Measurements from ENCODE around the gene ESPNL. TPM values are rescaled to one million over a fixed set of nuclear protein-coding genes. Genes with fewer than 3 reads are reported as not detected.
"Not testable (repeated sequence)": the region's sequence is repeated elsewhere in the genome, so short reads cannot be mapped to it uniquely, and the experiment has no call there.

The ESPNL gene
- total and polyA plus RNA-seq, 2 donors: 0.23 to 3.5 TPM

DNA sequence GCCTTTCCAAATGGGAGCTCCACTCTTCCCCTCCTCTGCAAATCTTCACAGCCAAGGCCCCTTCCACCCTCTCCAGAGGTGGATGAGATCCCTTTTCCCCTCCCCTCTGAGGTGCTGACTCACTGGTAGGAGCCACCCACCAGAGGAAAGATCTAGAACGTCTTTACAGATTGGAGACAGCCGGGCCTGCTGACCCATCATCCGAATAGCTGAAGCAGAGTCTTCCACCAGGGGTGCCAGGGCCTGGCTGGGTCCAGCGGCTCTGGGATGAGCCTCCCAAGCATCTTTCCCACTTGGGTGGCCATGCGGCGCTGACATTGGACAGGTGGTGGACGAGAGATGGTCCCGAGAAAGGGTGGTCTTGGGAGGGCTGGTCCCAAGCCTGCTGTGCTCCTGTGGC is 67.6 kb downstream of the ESPNL start:
- Histone ChIP-seq H3K36me3 (ENCODE audit: insufficient read depth) (peaks cover 4% of the 10 kb centered on the region), H3K4me1 (ENCODE audit: insufficient read depth) (no peaks in the 10 kb centered on the region), H3K4me3 (ENCODE audit: low read depth, low read length) (no peak overlapping the region), H3K27ac (ENCODE audit: low read depth) (no peak overlapping the region)
- 80% methylated on average over 8 of the region's 8 CpGs for WGBS
- no peak for DNase-seq (ENCODE audit: extremely low spot score)

GRCh38 chr2:238168196-238169047 is 68.3 kb downstream of the ESPNL start:
- Histone ChIP-seq H3K4me1 (ENCODE audit: insufficient read depth) (no peaks in the 10 kb centered on the region), H3K36me3 (ENCODE audit: insufficient read depth) (peaks cover 4% of the 10 kb centered on the region), H3K4me3 (ENCODE audit: low read depth, low read length) (no peak overlapping the region), H3K27ac (ENCODE audit: low read depth) (no peak overlapping the region)
- WGBS: 83% methylated on average over 13 of the region's 13 CpGs
- DNase-seq (ENCODE audit: extremely low spot score): no peak

GRCh38 chr2:238169048-238169707 is 69.0 kb downstream of the ESPNL start:
- Histone ChIP-seq H3K4me3 (ENCODE audit: low read depth, low read length) (no peak overlapping the region), H3K27ac (ENCODE audit: low read depth) (no peak overlapping the region), H3K4me1 (ENCODE audit: insufficient read depth) (no peaks in the 10 kb centered on the region), H3K36me3 (ENCODE audit: insufficient read depth) (peaks cover 4% of the 10 kb centered on the region)
- DNase-seq (ENCODE audit: extremely low spot score): no peak
- WGBS: 46% methylated on average over 6 of the region's 6 CpGs

DNA sequence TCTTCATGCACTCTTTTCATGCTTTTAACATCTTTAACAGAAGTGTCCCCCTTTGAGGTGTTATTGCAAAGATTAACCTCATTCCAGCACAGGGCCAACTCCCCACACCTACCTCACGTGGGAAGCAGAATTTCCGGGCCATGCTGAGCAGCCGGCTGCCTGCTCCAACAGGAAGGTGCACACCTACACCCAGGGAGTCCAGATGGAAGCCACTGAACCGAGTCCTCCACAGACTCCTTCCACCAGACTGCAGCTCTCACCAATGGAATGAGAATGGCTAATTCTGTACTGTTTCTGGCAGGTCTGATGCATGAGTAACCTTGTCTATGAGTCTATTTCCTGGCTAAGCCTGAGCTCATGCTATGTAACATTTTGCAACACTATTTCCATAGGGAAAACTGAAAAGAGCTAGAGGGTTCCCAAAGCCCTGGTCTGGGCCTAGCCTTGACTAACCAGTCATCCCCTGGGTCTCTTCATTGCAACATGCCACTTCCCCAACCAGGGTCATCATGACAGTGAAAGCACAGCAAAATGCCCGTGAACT is 69.6 kb downstream of the ESPNL start:
- Histone ChIP-seq H3K4me3 (ENCODE audit: low read depth, low read length) (no peak overlapping the region), H3K27ac (ENCODE audit: low read depth) (no peak overlapping the region), H3K36me3 (ENCODE audit: insufficient read depth) (peaks cover 4% of the 10 kb centered on the region), H3K4me1 (ENCODE audit: insufficient read depth) (no peaks in the 10 kb centered on the region)
- WGBS: 51% methylated on average over 5 of the region's 5 CpGs
- no peak for DNase-seq (ENCODE audit: extremely low spot score)

- H3K4me3 ChIP-seq (ENCODE audit: low read depth, low read length): no peak overlapping the region
- H3K4me1 ChIP-seq (ENCODE audit: insufficient read depth): no peaks in the 10 kb centered on the region
- DNase-seq (ENCODE audit: extremely low spot score): no peak
- H3K36me3 ChIP-seq (ENCODE audit: insufficient read depth): peaks cover 4% of the 10 kb centered on the region
- WGBS: 90% methylated on average over 21 of the region's 21 CpGs
- no peak overlapping the region for H3K27ac ChIP-seq (ENCODE audit: low read depth)
These were observed 70.4 kb downstream of the ESPNL start for GRCh38 chr2:238170386-238171071.

- H3K4me3 ChIP-seq (ENCODE audit: low read depth, low read length); H3K4me1 ChIP-seq (ENCODE audit: insufficient read depth); H3K36me3 ChIP-seq (ENCODE audit: insufficient read depth); DNase-seq (ENCODE audit: extremely low spot score); H3K27ac ChIP-seq (ENCODE audit: low read depth): not testable (repeated sequence)
- 90% methylated on average over 5 of the region's 5 CpGs for WGBS
These were observed 70.9 kb downstream of the ESPNL start for GRCh38 chr2:238171072-238171431.

GRCh38 chr2:238171575-238172187 is 71.5 kb downstream of the ESPNL start:
- H3K27ac ChIP-seq (ENCODE audit: low read depth): no peak overlapping the region
- no peaks in the 10 kb centered on the region for H3K4me1 ChIP-seq (ENCODE audit: insufficient read depth)
- H3K4me3 ChIP-seq (ENCODE audit: low read depth, low read length): no peak overlapping the region
- H3K36me3 ChIP-seq (ENCODE audit: insufficient read depth): peaks cover 4% of the 10 kb centered on the region
- no peak for DNase-seq (ENCODE audit: extremely low spot score)
- WGBS: 89% methylated on average over 9 of the region's 9 CpGs

- H3K36me3 ChIP-seq (ENCODE audit: insufficient read depth): peaks cover 4% of the 10 kb centered on the region
- WGBS: 91% methylated on average over 14 of the region's 14 CpGs
- DNase-seq (ENCODE audit: extremely low spot score): no peak
- H3K27ac ChIP-seq (ENCODE audit: low read depth): no peak overlapping the region
- H3K4me3 ChIP-seq (ENCODE audit: low read depth, low read length): no peak overlapping the region
- no peaks in the 10 kb centered on the region for H3K4me1 ChIP-seq (ENCODE audit: insufficient read depth)
These were observed 72.3 kb downstream of the ESPNL start for GRCh38 chr2:238172439-238172838.

- DNase-seq (ENCODE audit: extremely low spot score): no peak
- no peak overlapping the region for H3K27ac ChIP-seq (ENCODE audit: low read depth)
- WGBS: 92% methylated on average over 2 of the region's 2 CpGs
- peaks cover 4% of the 10 kb centered on the region for H3K36me3 ChIP-seq (ENCODE audit: insufficient read depth)
- H3K4me1 ChIP-seq (ENCODE audit: insufficient read depth): no peaks in the 10 kb centered on the region
- no peak overlapping the region for H3K4me3 ChIP-seq (ENCODE audit: low read depth, low read length)
These were observed 73.6 kb downstream of the ESPNL start for GRCh38 chr2:238173692-238174091.

DNA sequence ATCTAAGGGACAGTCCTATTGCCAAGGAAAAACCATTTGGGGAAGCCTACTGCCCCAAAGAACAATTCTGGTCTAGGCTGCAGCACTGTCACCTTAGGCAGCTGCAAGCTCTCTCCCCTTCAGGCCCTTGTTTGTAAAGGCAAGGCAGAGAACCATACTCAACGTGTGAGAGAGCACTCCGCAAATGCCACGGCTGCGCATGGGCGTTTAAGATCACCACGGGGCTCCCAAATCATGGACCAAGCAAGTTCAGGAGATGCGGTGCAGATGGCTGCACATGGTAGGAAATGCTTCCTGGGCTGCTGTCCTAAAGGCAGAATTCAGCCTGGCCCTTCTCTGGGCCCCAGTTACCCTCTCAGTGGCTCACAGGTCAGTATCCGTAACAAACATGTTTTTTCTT is 74.2 kb downstream of the ESPNL start:
- no peak overlapping the region for H3K27ac ChIP-seq (ENCODE audit: low read depth)
- 93% methylated on average over 8 of the region's 8 CpGs for WGBS
- H3K36me3 ChIP-seq (ENCODE audit: insufficient read depth): peaks cover 4% of the 10 kb centered on the region
- no peak overlapping the region for H3K4me3 ChIP-seq (ENCODE audit: low read depth, low read length)
- H3K4me1 ChIP-seq (ENCODE audit: insufficient read depth): no peaks in the 10 kb centered on the region
- no peak for DNase-seq (ENCODE audit: extremely low spot score)

DNA sequence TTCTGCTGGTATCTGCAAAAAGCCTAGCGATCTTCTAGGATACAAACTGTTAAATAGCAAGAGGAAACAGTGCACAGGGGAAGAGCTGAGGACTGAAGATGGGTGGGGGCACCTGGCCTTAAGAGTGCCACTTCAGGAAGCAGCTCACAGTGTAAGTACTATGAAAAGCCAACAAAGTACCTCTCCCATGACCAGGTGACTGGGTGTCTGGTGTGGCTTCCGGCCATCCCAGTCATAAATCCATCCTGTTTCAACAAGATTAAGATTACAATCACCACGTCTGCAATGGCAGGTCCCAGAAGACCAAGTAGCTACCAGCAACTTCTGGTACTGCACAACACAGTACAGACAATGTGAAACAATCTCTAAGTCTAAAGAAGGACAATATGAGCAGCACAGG is 74.6 kb downstream of the ESPNL start:
- Histone ChIP-seq H3K27ac (ENCODE audit: low read depth) (no peak overlapping the region), H3K4me1 (ENCODE audit: insufficient read depth) (no peaks in the 10 kb centered on the region), H3K4me3 (ENCODE audit: low read depth, low read length) (no peak overlapping the region), H3K36me3 (ENCODE audit: insufficient read depth) (peaks cover 4% of the 10 kb centered on the region)
- DNase-seq (ENCODE audit: extremely low spot score): no peak
- WGBS: 76% methylated on average over 3 of the region's 3 CpGs

DNA sequence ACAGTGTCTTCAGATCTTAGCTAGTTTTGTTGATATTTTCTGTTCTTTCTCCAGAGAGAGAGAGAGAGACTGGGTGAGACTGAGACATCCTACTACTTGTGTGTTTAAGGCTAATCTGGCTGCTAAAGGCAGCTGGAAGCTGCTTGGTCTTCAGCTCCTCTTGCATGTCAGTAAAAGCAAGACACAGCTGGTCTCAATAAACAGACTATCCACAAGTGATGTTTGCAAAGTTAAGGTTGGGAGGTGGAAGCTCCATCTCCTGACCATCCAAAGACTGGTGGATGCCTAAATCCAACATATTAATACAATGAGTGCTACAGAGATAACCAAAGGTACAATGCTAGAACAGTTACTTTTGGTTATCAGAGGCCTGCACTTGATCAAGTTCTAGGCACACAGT is 76.5 kb downstream of the ESPNL start:
- Histone ChIP-seq H3K27ac (ENCODE audit: low read depth) (no peak overlapping the region), H3K4me1 (ENCODE audit: insufficient read depth) (no peaks in the 10 kb centered on the region), H3K36me3 (ENCODE audit: insufficient read depth) (peaks cover 4% of the 10 kb centered on the region), H3K4me3 (ENCODE audit: low read depth, low read length) (no peak overlapping the region)
- no peak for DNase-seq (ENCODE audit: extremely low spot score)

GRCh38 chr2:238180554-238180953 is 80.4 kb downstream of the ESPNL start:
- Histone ChIP-seq H3K4me1 (ENCODE audit: insufficient read depth) (no peaks in the 10 kb centered on the region), H3K27ac (ENCODE audit: low read depth) (no peak overlapping the region), H3K4me3 (ENCODE audit: low read depth, low read length) (no peak overlapping the region), H3K36me3 (ENCODE audit: insufficient read depth) (peaks cover 8% of the 10 kb centered on the region)
- DNase-seq (ENCODE audit: extremely low spot score): no peak
- WGBS: 83% methylated on average over 5 of the region's 5 CpGs
